ENCODE data around the gene NPY.

NPY gene

GRCh38 chr7:24283897-24284698 lies at the start of gene NPY:
Gene NPY (plus strand): TSS chr7:24284190. CDS start chr7:24285241, 1,051 bp downstream.
- no peak for DNase-seq (ENCODE audit: low read depth)
- no peak within 1 kb of the TSS for H3K4me3 ChIP-seq (ENCODE audit: low read depth, low read length)
- TF ChIP-seq MYC (IDR thresholded peaks at IDR 0.05; ENCODE audit: low read depth, low read length): no peak
- no peak for TF ChIP-seq CTCF (IDR thresholded peaks at IDR 0.05; ENCODE audit: low read depth, low read length)
- TF ChIP-seq MAX (IDR thresholded peaks at IDR 0.05; ENCODE audit: low read depth, low read length): no peak
- no peak for TF ChIP-seq POLR2A (IDR thresholded peaks at IDR 0.05; ENCODE audit: extremely low read depth, insufficient read length)

- DNase-seq (ENCODE audit: low read depth): no peak
- no peak for TF ChIP-seq POLR2A (IDR thresholded peaks at IDR 0.05; ENCODE audit: extremely low read depth, insufficient read length)
- TF ChIP-seq MYC (IDR thresholded peaks at IDR 0.05; ENCODE audit: low read depth, low read length): no peak
- no peak for TF ChIP-seq MAX (IDR thresholded peaks at IDR 0.05; ENCODE audit: low read depth, low read length)
- TF ChIP-seq CTCF (IDR thresholded peaks at IDR 0.05; ENCODE audit: low read depth, low read length): no peak
- H3K4me3 ChIP-seq (ENCODE audit: low read depth, low read length): no peak overlapping the region
These were observed 44.7 kb upstream of the NPY start for GRCh38 chr7:24239260-24239659.

- no peak overlapping the region for H3K4me3 ChIP-seq (ENCODE audit: low read depth, low read length)
- DNase-seq (ENCODE audit: low read depth): no peak
- no peak for TF ChIP-seq CTCF (IDR thresholded peaks at IDR 0.05; ENCODE audit: low read depth, low read length)
- no peak for TF ChIP-seq POLR2A (IDR thresholded peaks at IDR 0.05; ENCODE audit: extremely low read depth, insufficient read length)
- no peak for TF ChIP-seq MAX (IDR thresholded peaks at IDR 0.05; ENCODE audit: low read depth, low read length)
- no peak for TF ChIP-seq MYC (IDR thresholded peaks at IDR 0.05; ENCODE audit: low read depth, low read length)
These were observed 42.8 kb upstream of the NPY start for GRCh38 chr7:24241206-24241605.

GRCh38 chr7:24244554-24244953 lies 39.4 kb upstream of the NPY start:
- no peak for TF ChIP-seq MAX (IDR thresholded peaks at IDR 0.05; ENCODE audit: low read depth, low read length)
- no peak for TF ChIP-seq CTCF (IDR thresholded peaks at IDR 0.05; ENCODE audit: low read depth, low read length)
- TF ChIP-seq POLR2A (IDR thresholded peaks at IDR 0.05; ENCODE audit: extremely low read depth, insufficient read length): no peak
- no peak for TF ChIP-seq MYC (IDR thresholded peaks at IDR 0.05; ENCODE audit: low read depth, low read length)
- DNase-seq (ENCODE audit: low read depth): no peak
- H3K4me3 ChIP-seq (ENCODE audit: low read depth, low read length): no peak overlapping the region

- DNase-seq (ENCODE audit: low read depth): no peak
- no peak overlapping the region for H3K4me3 ChIP-seq (ENCODE audit: low read depth, low read length)
- TF ChIP-seq POLR2A (IDR thresholded peaks at IDR 0.05; ENCODE audit: extremely low read depth, insufficient read length) (no peak), MAX (IDR thresholded peaks at IDR 0.05; ENCODE audit: low read depth, low read length) (no peak), CTCF (IDR thresholded peaks at IDR 0.05; ENCODE audit: low read depth, low read length) (no peak), MYC (IDR thresholded peaks at IDR 0.05; ENCODE audit: low read depth, low read length) (no peak)
These were observed 38.6 kb upstream of the NPY start for GRCh38 chr7:24245362-24245761.
